ENCODE results near the gene IL32. TPM values are rescaled to one million over a fixed set of nuclear protein-coding genes. Genes with fewer than 3 reads are reported as not detected.
"Not testable (repeated sequence)": the region's sequence is repeated elsewhere in the genome, so short reads cannot be mapped to it uniquely, and the experiment has no call there.

IL32 gene
- polyA plus RNA-seq, 2 donors = 16.5 to 19.0 TPM

DNA sequence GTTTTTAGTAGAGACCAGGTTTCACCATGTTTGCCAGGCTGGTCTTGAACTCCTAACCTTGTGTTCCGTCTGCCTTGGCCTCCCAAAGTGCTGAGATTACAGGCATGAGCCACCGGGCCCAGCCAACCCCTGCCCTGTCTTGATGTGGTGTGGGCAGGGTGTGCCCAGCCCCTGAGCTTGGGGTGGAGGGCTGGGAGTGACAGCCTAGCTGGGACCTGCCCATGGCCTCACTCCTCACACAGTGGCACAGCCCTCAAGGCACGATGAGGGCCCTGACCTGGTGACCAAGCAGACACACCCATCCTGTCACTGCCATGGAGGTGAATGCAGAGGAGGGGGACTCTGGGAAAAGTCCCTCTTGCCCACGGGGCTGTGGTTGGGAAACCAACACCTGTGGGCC is 3.0 kb downstream of the IL32 start:
- Histone ChIP-seq H3K9me3 (ENCODE audit: control insufficient read depth in 2 of 2, insufficient read depth in 1 of 2, low read depth in 1 of 2, low read length in 1 of 2) (no peaks in the 10 kb centered on the region), H3K4me3 (ENCODE audit: low read depth in 1 of 2, low read length in 2 of 2) (no peak overlapping the region), H3K27ac (ENCODE audit: low read depth in 2 of 2, low read length in 1 of 2) (no peak overlapping the region), H3K4me1 (ENCODE audit: control insufficient read depth in 2 of 2, insufficient read depth in 2 of 2, low read length in 1 of 2) (peaks cover 4 to 10% of the 10 kb centered on the region in 2 donors), H3K27me3 (ENCODE audit: control insufficient read depth in 1 of 2, insufficient read depth in 2 of 2, low read length in 2 of 2) (no peaks in the 10 kb centered on the region), H3K36me3 (ENCODE audit: control insufficient read depth in 2 of 2, insufficient read depth in 2 of 2, low read length in 1 of 2) (no peaks in the 10 kb centered on the region)
- WGBS, 2 donors = 46 to 61% methylated on average over 4 of the region's 4 CpGs

DNA sequence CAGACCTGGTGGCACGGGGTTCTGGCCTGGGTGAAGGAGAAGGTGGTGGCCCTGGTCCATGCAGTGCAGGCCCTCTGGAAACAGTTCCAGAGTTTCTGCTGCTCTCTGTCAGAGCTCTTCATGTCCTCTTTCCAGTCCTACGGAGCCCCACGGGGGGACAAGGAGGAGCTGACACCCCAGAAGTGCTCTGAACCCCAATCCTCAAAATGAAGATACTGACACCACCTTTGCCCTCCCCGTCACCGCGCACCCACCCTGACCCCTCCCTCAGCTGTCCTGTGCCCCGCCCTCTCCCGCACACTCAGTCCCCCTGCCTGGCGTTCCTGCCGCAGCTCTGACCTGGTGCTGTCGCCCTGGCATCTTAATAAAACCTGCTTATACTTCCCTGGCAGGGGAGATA is 3.7 kb downstream of the IL32 start:
- H3K27ac ChIP-seq (ENCODE audit: low read depth in 2 of 2, low read length in 1 of 2); H3K4me3 ChIP-seq (ENCODE audit: low read depth in 1 of 2, low read length in 2 of 2); H3K27me3 ChIP-seq (ENCODE audit: control insufficient read depth in 1 of 2, insufficient read depth in 2 of 2, low read length in 2 of 2); H3K36me3 ChIP-seq (ENCODE audit: control insufficient read depth in 2 of 2, insufficient read depth in 2 of 2, low read length in 1 of 2); H3K9me3 ChIP-seq (ENCODE audit: control insufficient read depth in 2 of 2, insufficient read depth in 1 of 2, low read depth in 1 of 2, low read length in 1 of 2): not testable (repeated sequence)
- 85% methylated on average over 10 of the region's 11 CpGs for WGBS, 2 donors
- H3K4me1 ChIP-seq (ENCODE audit: control insufficient read depth in 2 of 2, insufficient read depth in 2 of 2, low read length in 1 of 2) = peaks cover 10% of the 10 kb centered on the region in 2 donors

DNA sequence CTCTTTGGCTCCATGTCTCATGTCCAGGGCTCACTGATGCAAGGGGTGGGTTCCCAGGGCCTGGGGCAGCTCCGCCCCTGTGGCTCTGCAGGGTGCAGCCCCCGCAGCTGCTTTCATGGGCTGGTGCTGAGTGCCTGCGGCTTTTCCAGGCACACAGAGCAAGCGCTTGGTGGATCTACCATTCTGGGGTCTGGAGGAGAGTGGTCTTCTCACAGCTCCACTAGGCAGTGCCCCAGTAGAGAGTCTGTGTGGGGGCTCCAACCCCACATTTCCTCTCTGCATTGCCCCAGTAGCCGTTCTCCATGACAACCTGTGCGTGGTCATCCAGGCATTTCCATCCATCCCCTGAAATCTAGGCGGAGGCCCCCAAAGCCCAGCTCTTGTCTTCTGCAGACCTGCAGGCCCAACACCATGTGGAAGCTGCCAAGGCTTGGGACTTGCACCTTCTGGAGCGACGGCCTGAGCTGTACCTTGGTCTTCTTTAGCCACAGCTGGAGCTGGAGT is 5.2 kb downstream of the IL32 start:
- peaks cover 0 to 3% of the 10 kb centered on the region in 2 donors for H3K9me3 ChIP-seq (ENCODE audit: control insufficient read depth in 2 of 2, insufficient read depth in 1 of 2, low read depth in 1 of 2, low read length in 1 of 2)
- WGBS, 2 donors = 89 to 90% methylated on average over 9 of the region's 9 CpGs
- no peaks in the 10 kb centered on the region for H3K36me3 ChIP-seq (ENCODE audit: control insufficient read depth in 2 of 2, insufficient read depth in 2 of 2, low read length in 1 of 2)
- no peaks in the 10 kb centered on the region for H3K27me3 ChIP-seq (ENCODE audit: control insufficient read depth in 1 of 2, insufficient read depth in 2 of 2, low read length in 2 of 2)
- no peak overlapping the region for H3K4me3 ChIP-seq (ENCODE audit: low read depth in 1 of 2, low read length in 2 of 2)
- H3K27ac ChIP-seq (ENCODE audit: low read depth in 2 of 2, low read length in 1 of 2) = no peak overlapping the region
- peaks cover 6 to 9% of the 10 kb centered on the region in 2 donors for H3K4me1 ChIP-seq (ENCODE audit: control insufficient read depth in 2 of 2, insufficient read depth in 2 of 2, low read length in 1 of 2)

DNA sequence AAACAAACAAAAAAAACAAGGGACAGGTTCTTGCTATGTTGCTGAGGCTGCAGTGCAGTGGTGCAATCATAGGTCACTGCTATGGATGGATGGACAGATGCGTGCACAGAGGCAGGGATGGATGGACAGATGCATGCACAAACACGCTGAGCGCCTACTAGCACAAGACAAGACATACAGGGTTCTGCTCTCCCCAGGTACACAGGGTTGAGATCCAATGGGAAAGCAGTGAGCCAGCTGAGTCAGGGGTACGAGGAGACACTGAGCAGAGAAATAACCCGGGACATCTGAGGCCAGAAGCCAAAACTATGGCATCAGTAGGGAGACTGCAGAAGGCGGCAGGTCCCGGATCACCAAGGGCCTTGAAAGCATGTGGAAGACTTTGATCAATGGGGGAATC is 6.2 kb downstream of the IL32 start:
- 83 to 87% methylated on average over 7 of the region's 7 CpGs for WGBS, 2 donors
- H3K36me3 ChIP-seq (ENCODE audit: control insufficient read depth in 2 of 2, insufficient read depth in 2 of 2, low read length in 1 of 2) = no peaks in the 10 kb centered on the region
- peaks cover 6 to 9% of the 10 kb centered on the region in 2 donors for H3K4me1 ChIP-seq (ENCODE audit: control insufficient read depth in 2 of 2, insufficient read depth in 2 of 2, low read length in 1 of 2)
- no peaks in the 10 kb centered on the region for H3K27me3 ChIP-seq (ENCODE audit: control insufficient read depth in 1 of 2, insufficient read depth in 2 of 2, low read length in 2 of 2)
- H3K4me3 ChIP-seq (ENCODE audit: low read depth in 1 of 2, low read length in 2 of 2) = no peak overlapping the region
- peaks cover 0 to 3% of the 10 kb centered on the region in 2 donors for H3K9me3 ChIP-seq (ENCODE audit: control insufficient read depth in 2 of 2, insufficient read depth in 1 of 2, low read depth in 1 of 2, low read length in 1 of 2)
- H3K27ac ChIP-seq (ENCODE audit: low read depth in 2 of 2, low read length in 1 of 2) = no peak overlapping the region

DNA sequence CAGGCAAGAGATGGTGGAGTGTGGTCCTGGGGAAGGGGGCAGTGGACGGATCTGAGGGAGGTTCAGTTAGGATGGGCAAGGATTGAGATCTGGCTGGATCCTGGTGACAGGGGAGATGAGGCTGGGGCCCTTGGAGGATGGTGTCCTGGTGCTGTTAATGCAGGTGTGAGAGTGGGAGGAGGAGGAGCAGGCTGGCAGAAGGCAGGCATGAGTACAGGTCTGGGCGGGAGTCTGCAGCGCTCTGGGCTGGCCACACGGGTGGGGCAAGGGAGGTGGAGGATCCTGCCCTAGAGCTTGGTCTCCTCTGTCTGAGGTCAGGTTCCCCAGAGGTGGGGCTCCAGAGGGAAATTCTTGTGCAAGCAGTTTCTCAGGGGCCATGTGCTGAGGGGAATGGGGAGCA is 6.7 kb downstream of the IL32 start:
- 33 to 60% methylated on average over 3 of the region's 4 CpGs for WGBS, 2 donors
- not testable (repeated sequence) for H3K4me1 ChIP-seq (ENCODE audit: control insufficient read depth in 2 of 2, insufficient read depth in 2 of 2, low read length in 1 of 2); H3K27me3 ChIP-seq (ENCODE audit: control insufficient read depth in 1 of 2, insufficient read depth in 2 of 2, low read length in 2 of 2); H3K27ac ChIP-seq (ENCODE audit: low read depth in 2 of 2, low read length in 1 of 2); H3K4me3 ChIP-seq (ENCODE audit: low read depth in 1 of 2, low read length in 2 of 2); H3K9me3 ChIP-seq (ENCODE audit: control insufficient read depth in 2 of 2, insufficient read depth in 1 of 2, low read depth in 1 of 2, low read length in 1 of 2); H3K36me3 ChIP-seq (ENCODE audit: control insufficient read depth in 2 of 2, insufficient read depth in 2 of 2, low read length in 1 of 2)

DNA sequence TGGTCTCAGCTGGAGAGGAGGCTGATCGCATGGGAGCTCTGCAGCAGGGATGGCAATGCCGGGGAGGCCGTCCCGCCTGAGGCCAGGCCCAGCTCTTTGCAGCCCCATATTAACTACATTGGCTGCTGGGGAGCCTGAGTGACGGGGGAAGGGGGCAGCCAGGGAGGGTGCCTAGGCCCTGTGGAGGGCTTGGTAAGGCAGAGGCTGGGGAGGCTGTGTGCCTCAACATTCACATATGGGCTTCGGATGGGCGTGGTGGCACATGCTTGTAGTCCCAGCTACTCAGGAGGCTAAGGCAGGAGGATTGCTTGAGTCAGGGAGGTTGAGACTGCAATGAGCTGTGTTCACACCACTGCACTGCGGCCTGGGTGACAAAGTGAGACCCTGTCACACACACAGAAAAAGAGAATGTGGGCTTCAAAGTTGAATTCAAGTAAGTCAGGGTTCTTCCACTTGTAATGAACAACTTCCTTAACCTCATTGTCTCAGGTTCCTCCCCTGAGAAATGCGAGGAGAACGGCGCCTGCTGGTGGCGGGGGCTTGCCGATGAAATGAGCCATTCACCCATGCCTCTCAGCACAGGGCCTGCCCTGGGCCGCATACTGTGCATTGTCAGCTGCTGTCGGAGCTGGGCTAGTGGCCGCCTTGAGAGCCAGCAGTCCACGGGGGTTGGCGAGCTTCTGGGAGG is 7.3 kb downstream of the IL32 start:
- not testable (repeated sequence) for H3K27me3 ChIP-seq (ENCODE audit: control insufficient read depth in 1 of 2, insufficient read depth in 2 of 2, low read length in 2 of 2); H3K9me3 ChIP-seq (ENCODE audit: control insufficient read depth in 2 of 2, insufficient read depth in 1 of 2, low read depth in 1 of 2, low read length in 1 of 2); H3K36me3 ChIP-seq (ENCODE audit: control insufficient read depth in 2 of 2, insufficient read depth in 2 of 2, low read length in 1 of 2); H3K4me1 ChIP-seq (ENCODE audit: control insufficient read depth in 2 of 2, insufficient read depth in 2 of 2, low read length in 1 of 2); H3K4me3 ChIP-seq (ENCODE audit: low read depth in 1 of 2, low read length in 2 of 2); H3K27ac ChIP-seq (ENCODE audit: low read depth in 2 of 2, low read length in 1 of 2)
- 57 to 70% methylated on average over 8 to 15 of the region's 18 CpGs for WGBS, 2 donors

DNA sequence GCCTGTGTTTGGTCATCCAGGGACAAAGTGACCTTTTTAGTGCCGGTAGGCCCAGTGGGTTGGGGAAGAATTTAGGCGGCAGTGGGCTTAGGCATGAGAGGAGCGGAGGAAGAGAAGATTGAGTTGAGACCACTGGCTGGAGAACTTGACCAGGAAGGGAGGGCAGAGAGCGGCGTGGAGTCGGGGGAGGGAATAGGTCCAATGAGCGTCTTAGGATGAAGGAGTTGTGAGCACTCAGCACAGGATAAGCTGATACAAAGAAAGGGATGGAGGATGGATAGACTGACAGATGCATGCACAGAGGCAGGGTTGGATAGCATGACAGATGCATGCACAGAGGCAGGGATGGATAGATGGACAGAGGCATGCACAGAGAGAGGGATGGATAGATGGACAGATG is 8.0 kb downstream of the IL32 start:
- H3K36me3 ChIP-seq (ENCODE audit: control insufficient read depth in 2 of 2, insufficient read depth in 2 of 2, low read length in 1 of 2) = no peaks in the 10 kb centered on the region
- no peaks in the 10 kb centered on the region for H3K27me3 ChIP-seq (ENCODE audit: control insufficient read depth in 1 of 2, insufficient read depth in 2 of 2, low read length in 2 of 2)
- peaks cover 0 to 3% of the 10 kb centered on the region in 2 donors for H3K9me3 ChIP-seq (ENCODE audit: control insufficient read depth in 2 of 2, insufficient read depth in 1 of 2, low read depth in 1 of 2, low read length in 1 of 2)
- no peak overlapping the region for H3K4me3 ChIP-seq (ENCODE audit: low read depth in 1 of 2, low read length in 2 of 2)
- H3K4me1 ChIP-seq (ENCODE audit: control insufficient read depth in 2 of 2, insufficient read depth in 2 of 2, low read length in 1 of 2) = peaks cover under 1 to 8% of the 10 kb centered on the region in 2 donors
- WGBS, 2 donors = 89 to 90% methylated on average over 7 of the region's 7 CpGs
- no peak overlapping the region for H3K27ac ChIP-seq (ENCODE audit: low read depth in 2 of 2, low read length in 1 of 2)

DNA sequence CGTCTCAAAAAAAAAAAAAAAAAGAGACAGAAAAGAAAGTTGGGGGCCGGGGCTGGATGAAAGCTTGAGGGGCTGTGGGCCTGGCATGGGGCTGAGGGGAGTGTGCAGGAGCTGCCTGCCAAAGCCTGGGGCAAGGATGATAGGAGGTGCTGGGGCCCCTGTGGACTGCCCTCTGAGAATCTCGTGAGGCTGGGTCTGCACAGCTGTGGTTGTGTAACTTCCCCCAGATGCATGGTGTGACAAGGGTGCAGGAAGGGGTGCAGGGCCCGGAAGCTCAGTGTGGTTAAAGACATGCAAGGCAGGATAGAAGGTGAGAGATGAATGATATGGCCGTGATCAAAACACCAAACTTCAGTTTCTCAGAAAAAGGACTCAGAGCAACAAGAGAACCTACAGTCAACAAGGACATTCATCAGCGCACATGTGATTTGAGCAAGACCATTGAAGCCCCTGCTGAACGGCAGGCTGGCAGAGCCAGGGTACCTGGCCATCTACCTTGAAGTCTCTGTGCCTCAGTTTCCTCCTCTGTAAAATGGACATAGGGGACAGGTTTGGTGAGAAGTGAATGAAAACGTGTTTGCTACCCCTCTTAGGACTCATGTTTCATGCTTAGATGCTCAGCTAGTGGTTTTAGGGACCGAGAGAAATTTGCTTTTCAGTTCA is 9.6 kb downstream of the IL32 start:
- peak overlapping the region in 1 of 2 donors; percentile 42 for H3K27ac ChIP-seq (ENCODE audit: low read depth in 2 of 2, low read length in 1 of 2)

DNA sequence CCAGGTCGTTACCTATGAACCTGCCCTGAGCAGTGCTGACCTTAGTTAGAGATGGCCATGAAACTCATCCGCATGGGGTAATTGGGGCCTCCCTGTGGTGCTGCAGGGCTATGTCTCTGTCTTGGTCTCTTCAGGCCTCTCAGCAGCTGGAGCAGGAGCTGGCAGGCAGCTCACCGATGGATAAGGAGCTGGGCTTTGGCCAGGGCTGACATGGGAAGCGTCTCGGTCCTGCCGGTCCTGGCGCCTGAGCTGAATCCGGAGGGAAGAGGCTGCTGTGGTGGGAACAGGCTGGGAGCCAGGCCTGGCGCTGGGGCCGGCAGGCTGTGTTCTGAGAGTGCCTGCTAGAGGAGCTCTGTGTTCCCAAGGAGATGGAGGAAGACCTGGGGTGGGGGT is 10.1 kb downstream of the IL32 start:
- Histone ChIP-seq H3K27me3 (ENCODE audit: control insufficient read depth in 1 of 2, insufficient read depth in 2 of 2, low read length in 2 of 2) (no peaks in the 10 kb centered on the region), H3K27ac (ENCODE audit: low read depth in 2 of 2, low read length in 1 of 2) (peak overlapping the region; percentile 5 to 42), H3K4me3 (ENCODE audit: low read depth in 1 of 2, low read length in 2 of 2) (no peak overlapping the region), H3K9me3 (ENCODE audit: control insufficient read depth in 2 of 2, insufficient read depth in 1 of 2, low read depth in 1 of 2, low read length in 1 of 2) (peaks cover 0 to 3% of the 10 kb centered on the region in 2 donors), H3K4me1 (ENCODE audit: control insufficient read depth in 2 of 2, insufficient read depth in 2 of 2, low read length in 1 of 2) (peaks cover 0 to 7% of the 10 kb centered on the region in 2 donors), H3K36me3 (ENCODE audit: control insufficient read depth in 2 of 2, insufficient read depth in 2 of 2, low read length in 1 of 2) (no peaks in the 10 kb centered on the region)
- 44 to 59% methylated on average over 10 of the region's 10 CpGs for WGBS, 2 donors

More for the DNA sequence above, 9.6 kb downstream of the IL32 start:
- H3K27me3 ChIP-seq (ENCODE audit: control insufficient read depth in 1 of 2, insufficient read depth in 2 of 2, low read length in 2 of 2) = no peaks in the 10 kb centered on the region
- H3K9me3 ChIP-seq (ENCODE audit: control insufficient read depth in 2 of 2, insufficient read depth in 1 of 2, low read depth in 1 of 2, low read length in 1 of 2) = peaks cover 0 to 3% of the 10 kb centered on the region in 2 donors
- no peak overlapping the region for H3K4me3 ChIP-seq (ENCODE audit: low read depth in 1 of 2, low read length in 2 of 2)
- H3K36me3 ChIP-seq (ENCODE audit: control insufficient read depth in 2 of 2, insufficient read depth in 2 of 2, low read length in 1 of 2) = no peaks in the 10 kb centered on the region
- peaks cover 0 to 7% of the 10 kb centered on the region in 2 donors for H3K4me1 ChIP-seq (ENCODE audit: control insufficient read depth in 2 of 2, insufficient read depth in 2 of 2, low read length in 1 of 2)
- WGBS, 2 donors = 56% methylated on average over 9 of the region's 9 CpGs

DNA sequence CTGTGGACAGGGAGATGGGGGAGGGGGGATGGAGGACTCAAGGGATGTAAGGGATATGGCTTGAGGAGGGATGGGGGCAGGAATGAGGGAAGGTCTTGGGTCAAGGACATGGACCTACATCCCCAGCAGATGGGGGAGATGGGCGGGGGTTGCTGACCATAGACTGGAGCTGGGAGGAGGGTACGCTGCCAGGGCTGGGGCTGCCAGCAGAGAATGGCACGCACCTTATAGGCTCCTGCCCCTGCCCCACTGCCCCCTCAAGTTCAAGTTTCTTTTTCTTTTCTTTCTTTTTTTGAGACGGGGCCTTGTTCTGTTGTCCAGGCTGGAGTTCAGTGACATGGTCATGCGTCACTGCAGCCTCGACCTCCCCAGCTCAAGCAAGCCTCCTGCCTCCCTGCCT is 10.5 kb downstream of the IL32 start:
- H3K27me3 ChIP-seq (ENCODE audit: control insufficient read depth in 1 of 2, insufficient read depth in 2 of 2, low read length in 2 of 2); H3K4me1 ChIP-seq (ENCODE audit: control insufficient read depth in 2 of 2, insufficient read depth in 2 of 2, low read length in 1 of 2); H3K9me3 ChIP-seq (ENCODE audit: control insufficient read depth in 2 of 2, insufficient read depth in 1 of 2, low read depth in 1 of 2, low read length in 1 of 2); H3K4me3 ChIP-seq (ENCODE audit: low read depth in 1 of 2, low read length in 2 of 2); H3K36me3 ChIP-seq (ENCODE audit: control insufficient read depth in 2 of 2, insufficient read depth in 2 of 2, low read length in 1 of 2): not testable (repeated sequence)
- peak overlapping the region; percentile 16 to 42 for H3K27ac ChIP-seq (ENCODE audit: low read depth in 2 of 2, low read length in 1 of 2)
- WGBS, 2 donors = 91 to 93% methylated on average over 4 to 6 of the region's 6 CpGs

Data from esophagus (tissue), 2 donors.